Suprapubic skin (tissue), 4 donors: ENCODE results near the gene OSBPL2.

Experiments
- CTCF ChIP-seq, 2 donors: fragments of 200-600 bp in 1 of 2; fragments of 450-650 bp in 1 of 2; sonication (generic) in 1 of 2; IDR thresholded peaks; one replicate each; pipeline ENCODE4 v1.5.1; 2016 to 2019; ENCODE audit warnings: antibody characterized with exemption in 2 of 2, mild to moderate bottlenecking in 1 of 2, moderate library complexity in 1 of 2
- EP300 ChIP-seq: sonication (generic); formaldehyde crosslinking; IDR thresholded peaks from one replicate; pipeline ENCODE4 v1.6.1; 2017; ENCODE audit warnings: antibody characterized with exemption
- POLR2AphosphoS5 ChIP-seq, 3 donors: sonication (generic); formaldehyde crosslinking; IDR thresholded peaks; one replicate each; pipeline ENCODE4 v1.6.1; 2017; ENCODE audit warnings: antibody characterized with exemption in 3 of 3

GRCh38 chr20:62254021-62254724 lies 15.9 kb downstream of the OSBPL2 start:
- TF ChIP-seq POLR2AphosphoS5 (IDR thresholded peaks at IDR 0.05) (no peak), CTCF (IDR thresholded peaks at IDR 0.05) (no peak), EP300 (no peak)
